GM18517 (cell line): Measurements from ENCODE around the gene FSTL4.
"Not testable (repeated sequence)": the region's sequence is repeated elsewhere in the genome, so short reads cannot be mapped to it uniquely, and the experiment has no call there.

ENCODE experiments used
- ATAC-seq: cut with Tn5 transposase; IDR thresholded peaks from one replicate; pipeline ENCODE4 v1.9.1; 2021; ENCODE audit warnings: mild to moderate bottlenecking, moderate library complexity; ENCODE audit not compliant: unreplicated experiment

The FSTL4 gene

DNA sequence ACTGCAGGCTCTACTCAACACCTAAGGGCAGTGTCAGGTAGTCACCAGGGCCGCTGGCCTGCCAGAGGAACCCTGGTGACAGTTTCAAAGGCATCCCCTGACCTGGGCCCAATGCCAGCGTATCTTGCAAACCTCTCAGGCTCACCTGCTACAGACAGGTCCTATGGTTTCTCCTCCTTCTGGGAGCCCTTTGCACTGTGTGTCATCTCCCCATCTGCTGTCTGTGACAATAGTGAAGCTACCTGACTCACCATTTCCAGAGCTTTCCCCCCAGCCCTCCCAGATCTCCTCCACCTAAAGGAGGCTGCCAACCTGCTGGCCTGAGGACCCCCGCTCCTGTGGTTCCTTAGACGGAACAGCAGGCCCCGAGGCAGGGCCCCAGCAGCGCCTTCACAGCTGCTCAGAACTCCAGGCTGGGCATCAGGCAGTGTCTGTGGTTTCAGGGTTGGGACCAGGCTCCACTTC is 203.1 kb downstream of the FSTL4 start:
- ATAC-seq: no peak

DNA sequence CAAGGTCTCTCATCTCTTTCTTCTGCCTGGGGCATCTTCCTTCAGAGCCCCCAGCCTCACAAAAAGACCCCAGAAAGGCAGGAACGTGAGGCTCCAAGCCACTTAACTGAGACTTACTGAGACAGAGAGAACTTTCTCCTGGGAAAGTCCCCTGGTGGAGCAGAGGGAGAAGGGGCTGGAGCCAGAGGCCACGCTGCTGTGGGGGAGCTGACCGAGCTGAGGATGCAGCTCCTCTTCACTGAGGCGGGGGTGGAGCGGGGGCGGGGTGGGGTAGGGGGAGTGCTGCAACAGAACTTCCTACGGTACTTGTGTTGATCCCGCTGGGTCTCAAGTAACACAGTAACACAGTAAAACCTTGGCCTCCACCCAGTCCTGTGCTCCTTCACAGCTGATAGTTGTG is 204.0 kb downstream of the FSTL4 start:
- ATAC-seq: no peak

DNA sequence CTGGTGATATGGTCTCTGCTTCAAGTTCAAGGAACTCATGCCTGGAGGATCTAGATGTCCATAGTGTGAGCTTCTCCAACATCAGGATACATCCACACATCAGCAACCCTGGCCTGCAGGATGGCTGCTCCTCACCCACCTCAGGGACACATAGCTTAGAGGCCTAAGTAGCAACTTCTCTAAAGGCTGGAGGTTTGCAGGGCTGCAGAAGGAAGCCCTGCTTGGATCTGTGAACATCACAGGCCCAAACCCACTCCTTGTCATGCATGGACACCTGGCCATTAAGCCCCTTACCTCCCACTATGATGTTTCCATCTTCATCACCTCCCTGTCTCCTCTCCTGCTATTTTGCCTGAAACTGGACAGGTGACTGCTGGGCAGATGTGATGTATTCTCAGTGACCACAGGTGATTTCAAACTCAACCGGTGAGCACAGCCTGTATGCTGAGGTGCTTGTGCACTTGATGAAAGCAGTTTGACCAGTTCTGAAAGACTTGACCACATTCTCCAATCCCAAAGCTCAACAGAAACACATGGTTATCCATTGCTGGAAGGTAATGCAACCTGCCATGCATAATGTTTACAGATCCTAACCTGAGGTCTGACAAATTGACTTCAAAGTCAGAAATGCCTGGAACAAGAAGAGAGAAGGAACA is 205.2 kb downstream of the FSTL4 start:
- ATAC-seq: no peak

DNA sequence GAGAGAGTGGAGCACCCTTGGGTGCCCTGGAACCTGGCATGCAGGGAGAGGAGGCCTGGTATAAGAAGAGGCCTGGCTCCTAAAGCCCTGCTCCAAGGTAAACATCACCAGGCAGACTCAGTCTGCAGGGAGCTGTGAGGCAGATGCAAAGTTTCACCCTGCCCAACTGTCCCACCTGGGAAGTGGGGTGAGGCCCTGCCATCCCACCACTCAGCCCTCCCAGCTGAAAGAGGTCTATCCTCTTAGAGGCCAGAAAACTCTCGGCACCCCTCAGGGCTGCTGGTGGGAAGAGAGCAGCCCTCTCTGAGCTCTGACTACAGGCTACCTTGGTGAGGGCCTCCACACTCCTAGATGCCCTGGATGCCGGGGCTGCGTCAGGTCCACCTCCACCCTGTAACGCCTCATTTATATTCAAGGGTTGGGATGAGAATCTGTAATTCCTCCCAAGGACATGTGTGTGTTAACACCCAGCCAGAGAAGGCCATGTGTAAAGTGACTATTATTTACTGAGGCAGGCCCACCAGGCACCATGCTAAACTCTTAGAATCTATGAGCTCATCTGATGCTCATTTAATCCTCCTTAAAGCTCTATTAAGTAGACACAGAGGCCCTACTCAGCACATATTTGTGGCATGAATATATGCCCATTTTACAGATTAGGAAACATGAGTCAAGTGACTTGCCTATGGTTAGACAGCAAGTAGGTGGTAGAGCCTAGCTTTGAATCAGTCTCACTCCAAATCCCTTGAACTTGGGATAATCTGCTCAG is 205.9 kb downstream of the FSTL4 start:
- ATAC-seq: no peak

DNA sequence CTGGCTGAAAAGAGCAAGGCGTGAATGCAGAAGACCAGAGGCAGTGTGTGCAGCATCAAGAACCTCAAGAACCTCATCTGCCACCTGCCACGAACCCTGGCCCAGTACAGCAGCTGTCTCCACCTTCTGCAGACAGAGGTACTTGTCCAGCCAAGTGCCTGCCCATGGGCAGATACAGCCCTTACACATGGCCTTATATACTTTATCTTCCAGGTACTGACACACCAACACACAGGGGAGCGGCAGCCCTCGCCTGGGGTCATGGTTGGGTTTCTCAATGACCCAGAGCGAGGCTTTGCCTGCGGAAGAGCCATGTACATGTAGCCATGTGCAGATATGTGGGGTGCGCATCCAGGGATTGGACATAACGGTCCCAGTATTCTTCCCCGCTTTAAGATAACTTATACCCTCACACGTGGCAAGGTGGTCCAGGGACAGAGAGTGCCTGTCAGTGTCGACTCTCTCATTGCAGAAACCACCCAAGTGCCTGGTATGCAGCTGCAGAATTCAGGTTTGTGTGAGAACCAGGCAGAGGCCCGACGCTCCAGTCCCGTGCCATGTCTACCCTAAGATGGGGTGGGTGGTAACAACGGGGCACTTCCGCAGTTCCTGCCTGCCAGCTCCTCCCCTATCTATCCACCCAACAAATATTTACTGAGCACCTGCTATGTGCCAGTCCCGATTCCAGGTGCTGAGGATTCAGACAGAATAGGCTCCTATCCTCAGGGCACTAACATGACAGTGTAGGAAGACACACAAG is 206.9 kb downstream of the FSTL4 start:
- ATAC-seq: no peak

DNA sequence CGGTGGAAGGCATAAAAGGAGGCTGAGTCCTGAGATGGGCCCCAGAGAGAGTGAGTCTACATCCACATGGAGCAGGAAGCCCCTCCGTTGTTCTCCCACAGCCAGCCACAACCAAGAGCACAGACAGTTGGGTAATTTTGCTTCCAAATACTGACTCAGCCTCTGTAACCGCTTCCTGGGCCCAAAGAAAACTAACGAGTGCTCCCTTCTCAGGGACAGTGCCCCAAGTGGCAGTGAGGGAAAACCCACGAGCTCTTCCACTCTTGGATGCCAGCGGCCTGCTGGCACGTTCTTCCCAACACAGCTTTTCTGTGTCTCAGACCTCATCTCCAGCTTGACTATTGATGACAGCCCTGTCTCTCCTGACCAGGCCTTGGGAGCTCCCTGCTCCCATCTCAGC is 207.6 kb downstream of the FSTL4 start:
- ATAC-seq: no peak

DNA sequence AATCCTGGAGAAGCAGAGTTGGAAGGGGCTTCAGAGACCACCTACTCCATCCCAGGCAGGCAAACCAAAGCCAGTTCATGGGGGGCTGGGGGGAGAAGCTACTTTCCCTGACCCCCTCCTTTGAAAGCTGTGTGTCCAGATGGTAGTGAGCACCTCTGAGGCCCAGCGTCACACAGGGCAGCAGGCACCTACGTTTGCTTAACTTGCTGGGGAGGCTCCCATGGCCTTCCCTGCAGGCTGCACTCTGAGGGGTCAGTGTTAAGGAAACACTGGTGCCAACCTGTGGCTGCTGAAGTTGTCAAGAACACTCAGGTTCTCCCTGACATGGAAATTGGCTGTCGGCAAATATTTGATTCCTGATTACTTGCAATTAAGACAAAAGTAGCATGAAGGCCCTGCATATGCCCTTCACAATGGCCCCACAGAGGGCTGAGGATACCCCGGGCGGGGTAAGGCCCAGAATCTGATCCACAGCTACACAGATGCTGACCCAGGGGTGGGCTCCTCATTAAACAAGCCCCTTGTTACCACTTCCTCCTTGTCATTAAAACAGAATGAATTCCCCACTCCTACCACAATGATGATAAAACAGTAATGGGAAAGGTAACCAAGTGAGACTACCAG is 208.5 kb downstream of the FSTL4 start:
- no peak for ATAC-seq

DNA sequence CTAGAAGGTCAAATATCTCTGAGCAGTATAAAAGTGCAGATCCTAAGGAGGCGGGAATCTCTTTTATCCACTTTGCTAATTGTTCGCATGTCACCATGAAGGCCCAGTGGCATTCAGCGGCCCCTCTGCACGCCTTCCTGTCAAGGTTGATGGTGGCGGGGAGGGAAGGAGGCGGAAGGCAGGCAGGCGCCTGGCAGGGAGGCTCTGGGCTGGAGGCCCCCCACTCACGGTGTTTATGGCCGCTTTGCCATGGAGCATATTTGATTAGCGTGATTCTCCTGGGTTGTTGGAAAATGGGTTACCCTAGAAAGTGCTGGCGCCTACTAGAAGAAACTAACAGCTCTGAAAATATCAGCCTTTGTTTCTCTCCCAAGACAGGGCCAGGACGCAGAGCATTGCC is 209.6 kb downstream of the FSTL4 start:
- no peak for ATAC-seq

DNA sequence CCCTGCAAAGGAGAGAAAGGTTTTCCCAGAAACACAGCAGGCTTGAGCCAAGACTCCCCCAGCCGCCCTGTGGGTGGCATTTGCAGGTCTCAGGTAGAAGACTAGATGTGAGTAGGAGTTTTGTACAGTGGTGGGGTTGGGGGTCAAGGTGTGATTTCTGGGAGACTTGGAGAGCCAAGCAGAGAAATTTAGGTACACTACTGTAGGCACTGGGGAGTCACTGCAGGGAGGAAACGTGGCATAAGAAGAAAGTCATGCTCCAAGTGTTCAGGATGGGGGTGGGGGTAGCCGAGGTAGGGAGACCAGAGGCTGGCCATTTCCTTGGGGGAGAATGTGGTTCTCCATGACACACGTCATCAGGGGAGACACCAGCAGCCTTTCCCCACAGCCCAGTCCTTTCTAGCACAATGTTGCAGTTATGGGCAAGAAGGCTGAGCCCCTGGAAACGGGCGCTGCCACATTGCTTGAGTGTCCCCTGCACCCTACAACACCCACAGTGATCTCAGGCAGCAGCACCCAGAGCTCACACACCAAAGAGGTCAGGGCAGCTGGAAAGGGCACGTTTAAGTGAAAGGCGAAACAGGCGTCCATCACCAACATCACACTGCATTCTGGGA is 210.5 kb downstream of the FSTL4 start:
- ATAC-seq: no peak

DNA sequence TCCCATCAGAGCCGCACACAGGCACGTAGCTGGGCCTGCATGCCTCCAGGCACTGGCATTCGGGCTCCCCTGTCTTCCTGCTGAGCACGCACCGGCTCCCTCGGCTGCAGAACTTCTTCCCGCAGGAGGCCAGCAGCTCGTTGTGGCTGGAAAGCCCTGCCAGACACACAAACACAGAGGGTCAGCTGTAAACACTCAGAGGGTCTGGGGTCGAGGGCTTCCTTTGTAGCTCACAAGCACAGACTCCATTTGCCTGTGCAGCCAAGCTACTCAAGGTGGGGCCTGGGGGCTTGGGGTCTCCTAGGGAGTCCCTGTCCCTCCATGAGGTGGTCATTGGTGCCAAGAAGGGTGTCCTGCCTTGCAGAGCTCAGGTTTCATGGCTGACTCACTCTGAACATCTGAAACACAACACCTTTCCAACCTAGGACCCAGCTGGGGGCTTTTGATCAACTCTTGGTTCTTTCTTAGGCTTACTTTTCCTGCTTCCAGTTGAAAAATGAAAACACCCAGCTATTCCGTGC is 211.4 kb downstream of the FSTL4 start:
- no peak for ATAC-seq

DNA sequence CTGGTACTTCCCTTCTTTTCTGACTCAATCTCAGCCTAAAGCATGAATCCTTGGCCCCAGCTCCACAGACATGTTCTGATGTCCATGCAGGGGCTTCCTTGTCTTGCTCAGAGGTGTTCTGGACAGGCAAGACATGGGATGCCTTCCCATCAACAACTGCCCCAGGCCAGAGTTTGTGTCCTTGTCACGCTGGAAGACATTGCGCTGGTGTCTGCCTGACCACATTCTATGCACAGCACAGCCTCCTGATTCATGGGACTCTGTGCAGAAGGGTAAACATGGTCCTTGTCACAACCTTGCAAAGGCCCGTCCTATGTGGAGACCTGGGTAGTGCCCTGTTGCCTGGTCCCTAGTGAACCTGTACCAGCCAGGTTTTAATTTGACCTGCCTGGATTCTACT is 212.2 kb downstream of the FSTL4 start:
- no peak for ATAC-seq

DNA sequence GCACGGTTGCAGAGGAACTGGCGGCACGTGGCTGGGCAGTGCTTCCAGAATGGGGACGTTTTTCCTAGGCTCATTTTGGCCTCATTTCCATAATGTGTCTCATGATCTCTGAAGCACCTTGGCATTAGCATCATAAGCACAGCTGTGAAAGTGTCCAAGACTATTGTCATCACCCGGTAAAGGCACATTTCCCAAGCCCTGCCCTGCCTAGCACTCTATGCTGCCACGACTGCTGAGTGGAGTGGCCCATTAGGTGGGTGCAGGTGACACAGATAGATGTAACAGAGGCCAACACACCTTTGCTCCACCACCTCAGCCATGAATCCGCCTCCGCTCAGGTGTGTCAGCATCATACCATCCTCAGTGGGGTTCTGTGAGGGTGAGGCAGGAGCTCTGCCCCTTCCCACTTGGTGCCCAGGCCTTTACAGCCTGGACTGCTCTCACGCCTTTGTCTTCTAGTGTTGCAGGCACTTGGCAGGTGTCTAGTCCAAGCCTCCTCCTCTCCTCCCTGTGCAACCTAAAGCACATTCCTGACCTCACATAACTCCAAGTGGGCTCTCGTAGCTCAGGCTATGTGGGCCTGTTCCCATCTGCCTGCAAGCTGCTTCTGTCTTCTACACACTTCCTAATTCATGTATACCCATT is 213.0 kb downstream of the FSTL4 start:
- no peak for ATAC-seq

DNA sequence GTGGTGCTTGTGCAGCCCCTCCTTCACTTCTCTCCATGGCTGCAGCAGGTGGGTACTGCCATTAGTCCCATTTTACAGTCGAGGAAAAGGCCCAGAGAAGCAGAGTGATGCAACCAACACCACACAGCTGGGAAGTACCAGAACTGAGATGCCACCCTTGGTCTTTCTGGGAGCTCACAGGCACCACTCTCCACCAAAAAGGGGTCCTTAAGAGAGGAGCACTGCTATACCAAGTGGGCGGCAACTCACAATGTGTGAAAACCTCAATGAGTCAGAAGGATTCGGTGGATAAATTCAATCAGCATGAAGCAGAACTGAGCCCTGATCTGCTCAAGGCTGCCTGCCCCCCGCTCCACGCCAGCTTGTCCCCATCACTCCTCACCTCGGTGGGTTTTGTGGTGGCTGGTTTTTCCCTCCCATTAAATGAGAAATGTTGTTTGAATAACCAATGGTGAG is 213.7 kb downstream of the FSTL4 start:
- ATAC-seq: no peak

DNA sequence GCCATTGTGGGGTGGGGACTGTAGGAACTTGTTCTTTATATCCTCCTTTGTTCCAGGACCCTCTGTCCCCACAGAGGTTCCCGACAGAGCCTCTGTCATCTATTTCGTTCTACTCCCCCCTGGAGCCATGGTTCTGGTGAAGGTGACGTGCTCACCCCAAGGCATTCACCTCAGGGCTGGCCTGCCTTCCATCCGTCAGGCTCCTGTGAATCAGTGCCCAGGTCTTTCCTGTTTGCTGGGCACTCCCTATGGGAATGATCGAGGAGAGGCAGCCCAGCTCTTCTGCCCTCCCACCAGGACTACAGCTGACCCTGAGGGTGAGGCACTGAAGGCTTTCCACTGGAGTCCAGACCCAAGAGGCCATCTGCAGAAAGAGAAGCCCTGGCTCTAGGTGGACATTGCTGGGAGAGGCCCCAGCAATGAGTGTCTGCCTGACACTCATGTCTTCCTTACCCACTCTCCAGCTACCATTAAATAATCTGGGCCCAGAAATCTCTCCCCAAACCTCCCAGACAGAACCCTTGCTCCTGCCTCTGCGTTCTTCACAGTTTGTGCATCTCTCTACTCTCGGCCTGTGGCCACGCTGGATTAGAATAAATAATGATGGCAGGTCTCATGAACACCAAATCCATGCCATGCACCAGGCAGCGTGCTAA is 214.2 kb downstream of the FSTL4 start:
- no peak for ATAC-seq

DNA sequence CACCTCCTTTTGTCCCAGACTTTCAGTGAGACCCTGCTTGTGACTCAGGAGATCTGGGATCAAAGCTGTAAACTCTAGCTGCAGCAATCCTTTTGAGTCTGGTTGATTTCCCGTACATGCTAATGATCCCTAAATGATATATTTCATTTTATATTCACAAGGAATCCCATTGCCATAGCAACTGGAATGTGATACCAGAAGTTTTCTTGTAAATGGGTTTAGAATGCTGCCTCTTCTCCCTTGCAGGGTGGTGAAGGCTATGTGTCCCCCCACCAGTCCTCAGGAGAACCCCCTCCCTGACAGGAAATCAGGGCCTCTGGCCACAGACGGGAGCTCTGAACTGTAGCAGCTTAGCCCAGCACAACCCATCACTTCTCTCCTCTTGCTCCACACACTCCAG is 215.0 kb downstream of the FSTL4 start:
- no peak for ATAC-seq

DNA sequence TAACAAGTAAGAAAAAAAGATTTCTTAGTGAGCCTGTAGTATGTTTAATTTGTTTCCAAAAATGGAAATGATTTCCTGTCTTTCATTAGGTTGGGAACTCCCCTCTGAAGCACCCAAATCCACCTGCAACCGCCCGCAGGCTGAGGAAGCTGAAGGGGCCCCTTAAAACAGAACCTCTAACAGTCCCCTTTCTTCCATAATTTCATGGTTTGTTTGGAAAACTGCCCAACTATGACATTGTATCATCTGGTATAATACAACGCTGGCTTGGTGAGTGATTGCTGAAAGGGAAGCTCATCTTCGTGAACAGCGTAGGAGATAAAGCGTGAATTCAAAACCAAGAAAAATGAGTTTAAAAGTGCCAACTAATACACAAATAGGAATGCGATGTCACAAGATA is 215.5 kb downstream of the FSTL4 start:
- ATAC-seq: no peak

DNA sequence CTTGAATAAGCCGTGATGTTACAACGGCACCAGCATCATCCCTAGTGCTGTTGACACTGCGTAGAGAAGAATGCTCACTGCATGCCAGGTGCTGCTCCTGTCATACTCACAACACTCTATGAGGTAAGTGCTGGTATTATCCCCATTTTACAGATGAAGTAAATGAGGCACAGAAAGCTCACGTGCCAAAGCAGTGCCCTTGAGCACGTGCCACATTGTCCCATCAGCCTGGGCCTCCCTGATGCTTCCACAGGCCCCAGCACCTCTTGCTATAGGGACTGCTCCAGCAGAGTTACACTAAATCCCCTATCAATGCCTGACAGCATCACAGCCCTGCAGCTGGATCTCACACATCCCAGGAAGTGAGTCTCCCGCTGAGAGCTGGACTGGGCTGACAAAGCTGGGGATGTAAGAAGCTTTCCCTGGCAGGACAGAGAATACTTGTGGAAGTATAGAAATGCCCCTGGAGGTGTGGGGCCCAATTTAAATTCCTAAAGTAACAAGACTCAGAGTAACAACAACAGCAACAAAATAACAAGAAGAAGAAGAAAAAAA is 216.1 kb downstream of the FSTL4 start:
- ATAC-seq: no peak

DNA sequence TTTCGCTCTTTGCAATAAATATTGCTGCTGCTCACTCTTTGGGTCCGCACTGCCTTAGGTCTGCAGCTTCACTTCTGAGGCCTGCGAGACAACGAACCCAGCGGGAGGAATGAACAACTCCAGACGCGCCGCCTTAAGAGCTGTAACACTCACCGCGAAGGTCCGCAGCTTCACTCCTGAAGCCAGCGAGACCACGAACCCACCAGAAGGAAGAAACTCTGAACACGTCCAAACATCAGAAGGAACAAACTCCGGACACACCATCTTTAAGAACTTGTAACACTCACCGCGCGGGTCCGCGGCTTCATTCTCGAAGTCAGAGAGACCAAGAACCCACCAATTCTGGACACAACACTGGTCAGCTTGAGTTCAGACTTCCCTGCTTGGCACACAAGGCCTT is 217.1 kb downstream of the FSTL4 start:
- ATAC-seq: not testable (repeated sequence)

DNA sequence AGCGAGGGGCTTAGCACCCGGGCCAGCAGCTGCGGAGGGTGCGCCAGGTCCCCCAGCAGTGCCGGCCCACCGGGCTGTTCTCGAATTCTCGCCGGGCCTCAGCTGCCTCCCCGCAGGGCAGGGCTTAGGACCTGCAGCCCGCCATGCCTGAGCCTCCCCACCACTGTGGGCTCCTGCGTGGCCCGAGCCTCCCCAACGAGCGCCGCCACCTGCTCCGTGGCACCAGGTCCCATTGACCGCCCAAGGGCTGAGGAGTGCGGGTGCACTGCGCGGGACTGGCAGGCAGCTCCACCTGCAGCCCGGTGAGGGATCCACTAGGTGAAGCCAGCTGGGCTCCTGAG is 217.9 kb downstream of the FSTL4 start:
- ATAC-seq: not testable (repeated sequence)
